Hair follicular keratinocyte (primary cell): ENCODE data around the gene HARS1. TPM values are rescaled to one million over a fixed set of nuclear protein-coding genes. Genes with fewer than 3 reads are reported as not detected.

Experiments
- total RNA-seq: library from RNA; depleted of rRNA; stranded (reverse); fragments of >200 nt; gene quantifications from 2 replicates; pipeline ENCODE4 v1.2.3, GENCODE V29; 2015

Gene HARS1
- total RNA-seq, result 63.0 and 96.6 TPM in 2 replicates

GRCh38 chr5:140690941-140691924 lies at the start of gene HARS1, which contains the start of gene HARS2:
HARS1 (minus strand) TSS chr5:140691370; CDS start chr5:140691304, 66 bp downstream.
HARS2 (plus strand) TSS chr5:140691455; CDS start chr5:140691649, 194 bp downstream.

GRCh38 chr5:140700177-140701144 lies 9.3 kb upstream of the HARS1 start, which contains the start of gene ZMAT2:
ZMAT2 (plus strand) TSS chr5:140700447; CDS start chr5:140700461, 14 bp downstream.

GRCh38 chr5:140673187-140673976 lies 17.8 kb downstream of the HARS1 start, which contains the start of gene DND1:
DND1 (minus strand) TSS chr5:140673576; CDS start chr5:140673542, 34 bp downstream.

GRCh38 chr5:140664359-140665119 lies 26.6 kb downstream of the HARS1 start, which contains the start of gene WDR55:
WDR55 (plus strand) TSS chr5:140664904; CDS start chr5:140664913, 9 bp downstream.

GRCh38 chr5:140639148-140639981 lies 51.8 kb downstream of the HARS1 start, which contains the start of gene TMCO6:
TMCO6 (plus strand) TSS chr5:140639451; CDS start chr5:140639528, 77 bp downstream.

GRCh38 chr5:140633021-140633471 lies 58.1 kb downstream of the HARS1 start, which contains the start of gene CD14:
CD14 (minus strand) TSS chr5:140633175; CDS start chr5:140633071, 104 bp downstream.

Other genes starting within 250 kb of the HARS1 start
- 6.4 and 7.2 TPM in 2 replicates for gene EIF4EBP3, start 143.7 kb downstream of the HARS1 start, total RNA-seq
- 40.8 and 58.3 TPM in 2 replicates for gene SRA1, start 133.9 kb downstream of the HARS1 start, total RNA-seq
- gene APBB3, start 126.8 kb downstream of the HARS1 start, total RNA-seq, result 5.0 and 7.7 TPM in 2 replicates
- 37.6 and 43.4 TPM in 2 replicates for gene SLC35A4, start 126.5 kb downstream of the HARS1 start, total RNA-seq
- 0.08 and 0.76 TPM in 2 replicates for gene CD14, start 58.2 kb downstream of the HARS1 start, total RNA-seq
- gene TMCO6, start 51.9 kb downstream of the HARS1 start, total RNA-seq, result 27.4 and 28.1 TPM in 2 replicates
- gene NDUFA2, start 43.7 kb downstream of the HARS1 start, total RNA-seq, result 44.7 and 60.0 TPM in 2 replicates
- gene IK, start 43.5 kb downstream of the HARS1 start, total RNA-seq, result 63.2 and 93.5 TPM in 2 replicates
- 14.7 and 16.0 TPM in 2 replicates for gene WDR55, start 26.5 kb downstream of the HARS1 start, total RNA-seq
- gene DND1, start 17.8 kb downstream of the HARS1 start, total RNA-seq, result 0.78 and 1.6 TPM in 2 replicates
- 26.0 and 27.2 TPM in 2 replicates for gene HARS2, start 85 bp upstream of the HARS1 start, total RNA-seq
- gene ZMAT2, start 9.1 kb upstream of the HARS1 start, total RNA-seq, result 29.0 and 31.2 TPM in 2 replicates
- not detected in 2 replicates for gene PCDHA1, start 94.8 kb upstream of the HARS1 start, total RNA-seq
- gene PCDHA2, start 103.5 kb upstream of the HARS1 start, total RNA-seq, result not detected in 2 replicates
- not detected in 2 replicates for gene PCDHA3, start 109.7 kb upstream of the HARS1 start, total RNA-seq
- not detected in 2 replicates for gene PCDHA4, start 115.7 kb upstream of the HARS1 start, total RNA-seq
- not detected in 2 replicates for gene PCDHA5, start 130.2 kb upstream of the HARS1 start, total RNA-seq
- 0.16 TPM in 1 of 2 replicates, not detected in the other for gene PCDHA6, start 136.6 kb upstream of the HARS1 start, total RNA-seq
- gene PCDHA7, start 142.9 kb upstream of the HARS1 start, total RNA-seq, result not detected in 2 replicates
- not detected in 2 replicates for gene PCDHA8, start 149.8 kb upstream of the HARS1 start, total RNA-seq
- not detected in 2 replicates for gene PCDHA9, start 157.0 kb upstream of the HARS1 start, total RNA-seq
- gene PCDHA10, start 164.5 kb upstream of the HARS1 start, total RNA-seq, result not detected in 2 replicates
- gene PCDHA11, start 177.6 kb upstream of the HARS1 start, total RNA-seq, result under 0.01 TPM in 1 of 2 replicates, not detected in the other
- gene PCDHA12, start 183.9 kb upstream of the HARS1 start, total RNA-seq, result not detected in 2 replicates
- not detected in 2 replicates for gene PCDHA13, start 190.8 kb upstream of the HARS1 start, total RNA-seq
- 0.16 and 0.61 TPM in 2 replicates for gene PCDHAC1, start 234.9 kb upstream of the HARS1 start, total RNA-seq